ENCODE data around the gene GREB1. TPM values are rescaled to one million over a fixed set of nuclear protein-coding genes. Genes with fewer than 3 reads are reported as not detected.

Gene GREB1
- total RNA-seq, 1 experiment from 2014 or later, result 0.90 TPM

DNA sequence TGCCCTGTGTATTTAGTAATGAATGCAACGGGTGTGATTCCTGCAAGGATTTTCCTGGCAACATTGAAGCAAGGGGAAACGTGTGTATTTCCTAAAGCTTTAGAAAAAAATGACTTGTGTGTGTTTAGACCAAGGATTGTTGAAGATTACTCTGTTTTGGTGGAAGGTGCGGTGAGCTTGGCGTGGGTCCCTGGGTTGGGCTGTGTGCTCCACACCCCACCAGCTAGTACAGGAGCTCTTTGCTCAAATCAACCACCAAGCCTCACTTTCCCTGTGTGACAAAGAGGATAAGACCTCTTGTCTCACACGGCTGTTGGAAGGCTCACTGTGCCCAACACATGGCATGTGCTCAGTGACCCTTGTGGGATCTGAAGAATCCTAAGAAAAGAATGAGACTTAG, 21.4 kb upstream of the GREB1 start:
- Mint-ChIP-seq H3K36me3 (ENCODE audit: insufficient read depth, unreplicated experiment) (no peaks in the 10 kb centered on the region), H3K9me3 (ENCODE audit: low read depth, unreplicated experiment) (no peaks in the 10 kb centered on the region), H3K4me3 (ENCODE audit: low read depth, unreplicated experiment) (no peak overlapping the region), H3K4me1 (ENCODE audit: low read depth, unreplicated experiment) (no peaks in the 10 kb centered on the region), H3K27ac (ENCODE audit: unreplicated experiment) (no peak overlapping the region), H3K27me3 (ENCODE audit: unreplicated experiment) (peaks cover 79% of the 10 kb centered on the region)
- TF ChIP-seq, protein P1, sequence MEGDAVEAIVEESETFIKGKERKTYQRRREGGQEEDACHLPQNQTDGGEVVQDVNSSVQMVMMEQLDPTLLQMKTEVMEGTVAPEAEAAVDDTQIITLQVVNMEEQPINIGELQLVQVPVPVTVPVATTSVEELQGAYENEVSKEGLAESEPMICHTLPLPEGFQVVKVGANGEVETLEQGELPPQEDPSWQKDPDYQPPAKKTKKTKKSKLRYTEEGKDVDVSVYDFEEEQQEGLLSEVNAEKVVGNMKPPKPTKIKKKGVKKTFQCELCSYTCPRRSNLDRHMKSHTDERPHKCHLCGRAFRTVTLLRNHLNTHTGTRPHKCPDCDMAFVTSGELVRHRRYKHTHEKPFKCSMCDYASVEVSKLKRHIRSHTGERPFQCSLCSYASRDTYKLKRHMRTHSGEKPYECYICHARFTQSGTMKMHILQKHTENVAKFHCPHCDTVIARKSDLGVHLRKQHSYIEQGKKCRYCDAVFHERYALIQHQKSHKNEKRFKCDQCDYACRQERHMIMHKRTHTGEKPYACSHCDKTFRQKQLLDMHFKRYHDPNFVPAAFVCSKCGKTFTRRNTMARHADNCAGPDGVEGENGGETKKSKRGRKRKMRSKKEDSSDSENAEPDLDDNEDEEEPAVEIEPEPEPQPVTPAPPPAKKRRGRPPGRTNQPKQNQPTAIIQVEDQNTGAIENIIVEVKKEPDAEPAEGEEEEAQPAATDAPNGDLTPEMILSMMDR (IDR thresholded peaks at IDR 0.05; ENCODE audit: unreplicated experiment), result no peak
- intact Hi-C loops (cut with micrococcal nuclease; ENCODE audit: unreplicated experiment), result no loop called here
- CTCF ChIA-PET, result no interaction called here
- DNase-seq, result no peak
- no TSS peak for BruUV-seq (replicated peaks)

DNA sequence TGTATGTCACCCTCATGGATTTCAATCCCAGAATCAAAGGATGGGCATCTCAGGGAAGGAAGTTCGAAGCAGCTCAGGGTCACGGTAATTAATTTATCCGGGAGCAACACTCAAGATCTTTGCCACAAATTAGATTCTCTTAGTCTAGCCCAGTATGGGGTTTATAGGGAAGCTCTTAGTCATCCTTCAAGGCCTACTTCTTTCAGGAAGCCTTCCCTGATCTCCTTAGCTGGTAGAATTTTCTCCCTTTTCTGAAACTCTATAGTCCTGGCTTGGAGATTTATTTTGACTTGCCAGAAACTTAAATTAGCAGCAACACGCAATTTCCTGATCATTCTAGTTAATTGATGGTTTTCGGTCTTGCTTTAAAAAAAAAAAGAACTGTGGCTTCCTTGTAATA, 20.5 kb upstream of the GREB1 start:
- H3K9me3 Mint-ChIP-seq (ENCODE audit: low read depth, unreplicated experiment), result no peaks in the 10 kb centered on the region
- intact Hi-C loops (cut with micrococcal nuclease; ENCODE audit: unreplicated experiment), result no loop called here
- H3K27ac Mint-ChIP-seq (ENCODE audit: unreplicated experiment), result no peak overlapping the region
- H3K36me3 Mint-ChIP-seq (ENCODE audit: insufficient read depth, unreplicated experiment), result no peaks in the 10 kb centered on the region
- CTCF ChIA-PET, result no interaction called here
- H3K27me3 Mint-ChIP-seq (ENCODE audit: unreplicated experiment), result peaks cover 84% of the 10 kb centered on the region
- no peak for DNase-seq
- H3K4me1 Mint-ChIP-seq (ENCODE audit: low read depth, unreplicated experiment), result no peaks in the 10 kb centered on the region
- TF ChIP-seq, protein P1 (IDR thresholded peaks at IDR 0.05; ENCODE audit: unreplicated experiment), result no peak
- no TSS peak for BruUV-seq (replicated peaks)
- no peak overlapping the region for H3K4me3 Mint-ChIP-seq (ENCODE audit: low read depth, unreplicated experiment)

DNA sequence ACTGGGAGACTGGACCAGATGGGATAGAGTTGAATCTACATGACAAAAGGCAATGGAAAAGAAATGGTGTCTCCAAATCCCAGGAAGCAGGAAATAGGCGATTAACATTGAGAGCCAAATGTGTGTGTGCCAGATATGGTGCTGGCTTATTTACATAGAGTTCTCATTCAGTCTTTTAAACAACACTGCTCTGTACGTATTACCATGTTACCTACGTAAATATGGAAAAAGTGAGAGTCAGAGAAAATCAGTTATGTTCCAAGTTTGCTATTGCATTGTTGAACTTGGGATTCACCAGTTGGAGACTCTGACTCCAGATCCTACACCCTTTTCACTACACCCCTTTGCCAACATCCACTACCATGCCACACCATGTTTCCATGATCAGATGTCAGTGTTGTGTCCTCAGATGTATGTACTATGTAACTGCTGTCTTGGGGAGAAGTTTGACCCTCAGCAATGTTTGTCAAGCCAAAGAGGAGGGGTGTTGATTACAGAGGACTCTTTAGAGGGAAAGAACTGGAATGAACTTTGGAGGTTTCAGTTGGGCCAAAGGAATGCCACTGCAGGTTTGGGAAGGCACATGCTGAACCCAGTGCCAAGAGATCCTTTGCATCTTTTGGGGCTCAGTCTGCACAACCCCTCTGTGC, 19.6 kb upstream of the GREB1 start:
- TF ChIP-seq, protein P1 (IDR thresholded peaks at IDR 0.05; ENCODE audit: unreplicated experiment), result no peak
- Mint-ChIP-seq H3K4me3 (ENCODE audit: low read depth, unreplicated experiment) (no peak overlapping the region), H3K4me1 (ENCODE audit: low read depth, unreplicated experiment) (no peaks in the 10 kb centered on the region), H3K36me3 (ENCODE audit: insufficient read depth, unreplicated experiment) (no peaks in the 10 kb centered on the region), H3K27me3 (ENCODE audit: unreplicated experiment) (peaks cover 84% of the 10 kb centered on the region), H3K9me3 (ENCODE audit: low read depth, unreplicated experiment) (no peaks in the 10 kb centered on the region), H3K27ac (ENCODE audit: unreplicated experiment) (no peak overlapping the region)
- intact Hi-C loops (cut with micrococcal nuclease; ENCODE audit: unreplicated experiment), result no loop called here
- CTCF ChIA-PET, result no interaction called here
- DNase-seq, result no peak
- no TSS peak for BruUV-seq (replicated peaks)

DNA sequence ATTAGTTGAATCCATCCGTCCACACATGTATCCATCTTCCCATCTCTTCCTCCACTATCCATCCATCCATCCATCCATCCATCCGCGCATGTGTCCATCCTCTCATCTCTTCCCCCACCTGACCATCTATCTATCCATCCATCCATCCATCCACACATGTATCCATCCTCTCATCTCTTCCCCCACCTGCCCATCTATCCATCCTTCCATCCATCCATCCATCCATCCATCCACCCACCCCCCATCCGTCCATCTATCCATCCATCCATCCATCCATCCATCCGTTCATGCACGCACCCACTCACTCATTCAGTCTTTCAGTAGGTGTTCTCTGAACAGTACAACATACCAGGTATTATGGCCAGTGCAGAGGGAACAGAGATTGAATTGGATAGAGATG, 18.9 kb upstream of the GREB1 start:
- BruUV-seq (replicated peaks), result no TSS peak
- Mint-ChIP-seq H3K27me3 (ENCODE audit: unreplicated experiment) (peaks cover 80% of the 10 kb centered on the region), H3K4me1 (ENCODE audit: low read depth, unreplicated experiment) (no peaks in the 10 kb centered on the region), H3K9me3 (ENCODE audit: low read depth, unreplicated experiment) (no peaks in the 10 kb centered on the region), H3K27ac (ENCODE audit: unreplicated experiment) (no peak overlapping the region), H3K36me3 (ENCODE audit: insufficient read depth, unreplicated experiment) (no peaks in the 10 kb centered on the region), H3K4me3 (ENCODE audit: low read depth, unreplicated experiment) (no peak overlapping the region)
- no peak for DNase-seq
- CTCF ChIA-PET, result no interaction called here
- intact Hi-C loops (cut with micrococcal nuclease; ENCODE audit: unreplicated experiment), result no loop called here
- TF ChIP-seq, protein P1 (IDR thresholded peaks at IDR 0.05; ENCODE audit: unreplicated experiment), result no peak

Data from Calu3 (cell line).